Trophoblast cell (in vitro differentiated cells and primary cell): ENCODE results near the gene CYB5RL.
"Not testable (repeated sequence)": the region's sequence is repeated elsewhere in the genome, so short reads cannot be mapped to it uniquely, and the experiment has no call there.

ENCODE experiments used
- DNase-seq, 2 donors: peaks; one replicate each; pipeline ENCODE4 v3.0.0-alpha.2; 2016
- H2AFZ ChIP-seq: 2 replicates; pipeline ENCODE4 v1.6.1; 2013; ENCODE audit warnings: low read length, moderate library complexity, mild to moderate bottlenecking; ENCODE audit not compliant: insufficient read depth, poor library complexity
- H2AK5ac ChIP-seq: 2 replicates; pipeline ENCODE4 v1.6.1; 2013; ENCODE audit warnings: mild to moderate bottlenecking, low read length
- H2BK120ac ChIP-seq: 2 replicates; pipeline ENCODE4 v1.6.1; 2013; ENCODE audit warnings: low read length, mild to moderate bottlenecking, moderate library complexity; ENCODE audit not compliant: insufficient read depth, poor library complexity
- H2BK12ac ChIP-seq: 2 replicates; pipeline ENCODE4 v1.6.1; 2013; ENCODE audit warnings: mild to moderate bottlenecking, low read length, moderate library complexity
- H2BK5ac ChIP-seq: 2 replicates; pipeline ENCODE4 v1.6.1; 2013; ENCODE audit warnings: low read length, low read depth, moderate library complexity, mild to moderate bottlenecking; ENCODE audit not compliant: poor library complexity
- H3K14ac ChIP-seq: 2 replicates; pipeline ENCODE4 v1.6.1; 2013; ENCODE audit warnings: mild to moderate bottlenecking, low read length
- H3K18ac ChIP-seq: 2 replicates; pipeline ENCODE4 v1.6.1; 2013; ENCODE audit warnings: mild to moderate bottlenecking, low read length
- H3K23ac ChIP-seq: 2 replicates; pipeline ENCODE4 v1.6.1; 2013; ENCODE audit warnings: low read length
- H3K27ac ChIP-seq: 2 replicates; pipeline ENCODE4 v1.5.1; 2013; ENCODE audit warnings: low read depth, mild to moderate bottlenecking, inconsistent platforms, low read length, moderate library complexity
- H3K27me3 ChIP-seq: 2 replicates; pipeline ENCODE4 v1.6.1; 2013; ENCODE audit warnings: inconsistent platforms, mild to moderate bottlenecking, low read length, moderate library complexity; ENCODE audit not compliant: insufficient read depth
- H3K36me3 ChIP-seq, 2 experiments: 1 replicate in 1 of 2; 2 replicates in 1 of 2; pipeline ENCODE4 v1.6.1; 2013; ENCODE audit warnings: low read length in 2 of 2, mild to moderate bottlenecking in 2 of 2, moderate library complexity in 1 of 2; ENCODE audit not compliant: insufficient read depth in 2 of 2, control insufficient read depth in 1 of 2
- H3K4ac ChIP-seq: 2 replicates; pipeline ENCODE4 v1.6.1; 2013; ENCODE audit warnings: low read depth, mild to moderate bottlenecking, low read length, moderate library complexity
- H3K4me1 ChIP-seq, 2 experiments: 1 replicate in 1 of 2; 2 replicates in 1 of 2; pipeline ENCODE4 v1.6.1; 2013; ENCODE audit warnings: low read length in 2 of 2, mild to moderate bottlenecking in 2 of 2, moderate library complexity in 1 of 2; ENCODE audit not compliant: insufficient read depth in 2 of 2, control insufficient read depth in 1 of 2
- H3K4me2 ChIP-seq: 2 replicates; pipeline ENCODE4 v1.6.1; 2013; ENCODE audit warnings: inconsistent platforms, mild to moderate bottlenecking, low read length, moderate library complexity
- H3K4me3 ChIP-seq: 2 replicates; pipeline ENCODE4 v1.5.1; 2013; ENCODE audit warnings: mild to moderate bottlenecking, low read depth, low read length, inconsistent platforms
- H3K79me1 ChIP-seq: one replicate; pipeline ENCODE4 v1.6.1; 2013; ENCODE audit warnings: low read length
- H3K79me2 ChIP-seq: 2 replicates; pipeline ENCODE4 v1.6.1; 2013; ENCODE audit warnings: low read length, mild to moderate bottlenecking; ENCODE audit not compliant: control insufficient read depth, insufficient read depth, poor library complexity
- H3K9ac ChIP-seq: 2 replicates; pipeline ENCODE4 v1.6.1; 2013; ENCODE audit warnings: mild to moderate bottlenecking, low read length
- H3K9me3 ChIP-seq: 2 replicates; pipeline ENCODE4 v1.6.1; 2013; ENCODE audit warnings: low read depth, mild to moderate bottlenecking, control low read depth, inconsistent platforms, low read length; ENCODE audit not compliant: insufficient read depth
- H4K12ac ChIP-seq: 2 replicates; pipeline ENCODE4 v1.6.1; 2013; ENCODE audit warnings: low read depth, mild to moderate bottlenecking, low read length, moderate library complexity
- H4K8ac ChIP-seq: 2 replicates; pipeline ENCODE4 v1.6.1; 2013; ENCODE audit warnings: low read depth, mild to moderate bottlenecking, low read length, moderate library complexity
- H4K91ac ChIP-seq: one replicate; pipeline ENCODE4 v1.6.1; 2013; ENCODE audit warnings: low read depth, mild to moderate bottlenecking, low read length, moderate library complexity
- WGBS: extraction: QIAGEN DNeasy Blood & Tissue Kit; methylation state at CpG from one replicate; pipeline ENCODE4 v1.1.7; 2013; ENCODE audit warnings: missing lambda C conversion rate; ENCODE audit not compliant: insufficient read length, insufficient coverage; ENCODE audit errors: extremely low coverage; 5-methylcytosine and 5-hydroxymethylcytosine counted together

The CYB5RL gene

DNA sequence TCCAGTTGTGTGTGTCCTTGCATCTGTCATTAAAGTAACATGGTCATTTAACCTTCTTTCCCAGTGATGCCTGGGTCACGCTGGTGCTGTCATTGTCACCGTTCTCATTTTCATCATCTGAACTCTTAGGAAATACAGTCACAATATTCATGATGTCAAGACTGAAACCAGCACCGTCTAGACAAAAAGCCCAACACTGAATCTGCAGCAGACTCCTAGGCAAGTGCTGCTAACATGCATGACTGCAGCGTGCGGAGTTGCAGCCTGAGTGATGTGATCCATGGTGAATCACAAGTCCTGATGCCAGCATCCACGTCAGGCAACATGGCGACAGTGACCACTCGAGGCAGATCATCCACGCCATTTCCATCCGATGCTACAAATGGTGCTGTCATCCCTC is 37.8 kb upstream of the CYB5RL start:
- H4K8ac ChIP-seq: no peak overlapping the region
- no peak overlapping the region for H2AK5ac ChIP-seq
- no peak overlapping the region for H3K4me3 ChIP-seq
- no peak overlapping the region for H3K18ac ChIP-seq
- no peak overlapping the region for H2AFZ ChIP-seq
- no peak overlapping the region for H3K14ac ChIP-seq
- no peaks in the 10 kb centered on the region for H3K79me2 ChIP-seq
- no peak overlapping the region for H4K91ac ChIP-seq
- no peak overlapping the region for H4K12ac ChIP-seq
- no peaks in the 10 kb centered on the region for H3K79me1 ChIP-seq
- H3K9me3 ChIP-seq: no peaks in the 10 kb centered on the region
- no peak overlapping the region for H3K27ac ChIP-seq
- peaks cover 44 to 45% of the 10 kb centered on the region in 2 experiments for H3K36me3 ChIP-seq
- H2BK5ac ChIP-seq: no peak overlapping the region
- H2BK12ac ChIP-seq: no peak overlapping the region
- H3K4me2 ChIP-seq: no peak overlapping the region
- no peaks in the 10 kb centered on the region for H3K4me1 ChIP-seq
- no peak overlapping the region for H3K9ac ChIP-seq
- no peak overlapping the region for H3K23ac ChIP-seq
- no peak for DNase-seq
- no peak overlapping the region for H3K4ac ChIP-seq
- H3K27me3 ChIP-seq: no peaks in the 10 kb centered on the region
- H2BK120ac ChIP-seq: no peak overlapping the region
- WGBS: no CpG with 5 or more reads among the region's 10 CpGs

DNA sequence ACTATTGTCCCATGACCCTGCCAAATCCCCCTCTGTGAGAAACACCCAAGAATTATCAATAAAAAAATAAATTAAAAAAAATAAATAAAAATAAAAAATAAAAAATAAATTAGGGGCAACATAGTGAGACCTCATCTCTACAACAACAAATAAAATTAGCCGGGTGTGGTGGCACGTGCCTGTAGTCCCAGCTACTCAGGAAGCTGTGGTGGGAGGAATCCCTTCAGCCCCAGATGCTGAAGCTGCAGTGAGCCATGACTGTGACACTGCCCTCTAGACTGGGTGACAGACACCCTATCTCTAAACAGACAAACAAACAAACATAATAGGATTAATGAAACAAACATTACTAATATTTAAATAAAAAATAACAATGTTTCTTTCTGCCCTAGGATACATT is 34.5 kb upstream of the CYB5RL start:
- Histone ChIP-seq H3K4me2 (no peak overlapping the region), H3K18ac (no peak overlapping the region), H3K23ac (no peak overlapping the region), H3K36me3 (peaks cover 25 to 29% of the 10 kb centered on the region in 2 experiments), H3K79me1 (no peaks in the 10 kb centered on the region), H4K91ac (no peak overlapping the region), H4K8ac (no peak overlapping the region), H3K27ac (no peak overlapping the region), H3K14ac (no peak overlapping the region), H3K4ac (no peak overlapping the region), H3K79me2 (no peaks in the 10 kb centered on the region), H2AFZ (no peak overlapping the region), H2AK5ac (no peak overlapping the region), H2BK5ac (no peak overlapping the region), H3K27me3 (no peaks in the 10 kb centered on the region), H2BK120ac (no peak overlapping the region), H3K4me1 (peaks cover 8% of the 10 kb centered on the region in 2 experiments), H2BK12ac (no peak overlapping the region), H3K4me3 (no peak overlapping the region), H3K9ac (no peak overlapping the region), H4K12ac (no peak overlapping the region), H3K9me3 (no peaks in the 10 kb centered on the region)
- DNase-seq: no peak
- WGBS: no CpG with 5 or more reads among the region's 2 CpGs

DNA sequence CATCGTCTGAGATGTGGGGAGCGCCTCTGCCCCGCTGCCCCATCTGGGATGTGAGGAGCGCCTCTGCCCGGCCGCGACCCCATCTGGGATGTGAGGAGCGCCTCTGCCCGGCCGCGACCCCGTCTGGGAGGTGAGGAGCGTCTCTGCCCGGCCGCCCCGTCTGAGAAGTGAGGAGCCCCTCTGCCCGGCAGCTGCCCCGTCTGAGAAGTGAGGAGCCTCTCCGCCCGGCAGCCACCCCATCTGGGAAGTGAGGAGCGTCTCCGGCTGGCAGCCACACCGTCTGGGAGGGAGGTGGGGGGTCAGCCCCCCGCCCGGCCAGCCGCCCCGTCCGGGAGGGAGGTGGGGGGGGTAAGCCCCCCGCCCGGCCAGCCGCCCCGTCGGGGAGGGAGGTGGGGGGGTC is 33.4 kb upstream of the CYB5RL start:
- not testable (repeated sequence) for DNase-seq, H2AFZ ChIP-seq, H3K79me2 ChIP-seq, H2BK120ac ChIP-seq, H3K14ac ChIP-seq, H3K4me2 ChIP-seq, H3K23ac ChIP-seq, H2AK5ac ChIP-seq, H4K8ac ChIP-seq, H4K91ac ChIP-seq, H3K4me3 ChIP-seq, H2BK5ac ChIP-seq, H3K9me3 ChIP-seq, H3K27me3 ChIP-seq, H3K79me1 ChIP-seq, H3K4ac ChIP-seq, H3K27ac ChIP-seq, H3K18ac ChIP-seq, H3K9ac ChIP-seq, H2BK12ac ChIP-seq, H4K12ac ChIP-seq
- H3K36me3 ChIP-seq: peaks cover 27 to 33% of the 10 kb centered on the region in 2 experiments
- no CpG with 5 or more reads among the region's 33 CpGs for WGBS
- peaks cover 17 to 19% of the 10 kb centered on the region in 2 experiments for H3K4me1 ChIP-seq

DNA sequence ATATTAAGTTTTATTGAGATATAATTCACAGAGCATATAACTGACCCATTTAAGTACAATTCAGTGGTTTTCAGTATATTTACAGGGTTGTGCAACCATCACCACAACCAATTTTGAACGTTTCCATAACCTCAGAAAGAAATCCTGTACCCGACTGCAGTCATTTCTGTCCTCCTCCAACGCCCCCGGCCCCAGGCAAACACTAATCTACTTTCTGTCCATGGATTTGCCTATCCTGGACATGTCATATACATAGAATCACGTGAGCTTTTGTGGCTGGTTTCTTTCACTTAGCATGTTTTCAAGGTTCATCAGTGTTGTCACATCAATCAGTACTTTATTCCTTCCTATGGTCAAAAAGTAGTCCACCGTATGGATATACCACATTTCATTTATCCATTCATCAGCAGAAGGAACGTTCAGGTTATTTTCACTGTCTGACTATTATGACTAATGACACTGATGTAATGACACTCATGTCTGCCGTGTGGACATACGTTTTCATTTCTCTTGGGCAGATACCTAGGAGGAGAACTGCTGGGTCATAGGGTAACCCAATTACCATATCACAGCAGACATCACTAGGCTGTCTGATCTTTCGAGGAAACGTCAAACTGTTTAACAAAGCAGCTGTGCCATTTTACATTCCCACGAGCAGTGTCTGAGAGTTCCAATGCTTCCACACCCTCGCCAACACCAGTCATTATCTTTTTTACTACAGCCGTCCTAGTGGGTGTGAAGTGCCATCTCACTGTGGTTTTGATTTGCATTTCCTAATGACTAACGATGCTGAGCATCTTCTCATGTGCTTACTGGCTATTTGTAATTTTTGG is 30.9 kb upstream of the CYB5RL start:
- no peaks in the 10 kb centered on the region for H3K9me3 ChIP-seq

More for the DNA sequence above, 30.9 kb upstream of the CYB5RL start:
- Histone ChIP-seq H3K9ac (no peak overlapping the region), H3K79me2 (no peaks in the 10 kb centered on the region), H4K91ac (no peak overlapping the region), H3K4me3 (no peak overlapping the region), H2BK120ac (no peak overlapping the region), H3K27ac (no peak overlapping the region), H2AFZ (no peak overlapping the region), H2BK12ac (no peak overlapping the region), H3K4me1 (peaks cover 22 to 29% of the 10 kb centered on the region in 2 experiments), H4K12ac (no peak overlapping the region), H2AK5ac (no peak overlapping the region), H3K18ac (no peak overlapping the region), H2BK5ac (no peak overlapping the region), H3K4me2 (no peak overlapping the region), H3K36me3 (peaks cover 25 to 29% of the 10 kb centered on the region in 2 experiments), H3K14ac (no peak overlapping the region), H3K27me3 (no peaks in the 10 kb centered on the region), H3K23ac (no peak overlapping the region), H3K79me1 (no peaks in the 10 kb centered on the region), H3K4ac (no peak overlapping the region), H4K8ac (no peak overlapping the region)
- DNase-seq: peak; percentile 78 to 81
- no CpG with 5 or more reads among the region's 15 CpGs for WGBS
